ENCODE data around the gene PPP2R5E.

The PPP2R5E gene

DNA sequence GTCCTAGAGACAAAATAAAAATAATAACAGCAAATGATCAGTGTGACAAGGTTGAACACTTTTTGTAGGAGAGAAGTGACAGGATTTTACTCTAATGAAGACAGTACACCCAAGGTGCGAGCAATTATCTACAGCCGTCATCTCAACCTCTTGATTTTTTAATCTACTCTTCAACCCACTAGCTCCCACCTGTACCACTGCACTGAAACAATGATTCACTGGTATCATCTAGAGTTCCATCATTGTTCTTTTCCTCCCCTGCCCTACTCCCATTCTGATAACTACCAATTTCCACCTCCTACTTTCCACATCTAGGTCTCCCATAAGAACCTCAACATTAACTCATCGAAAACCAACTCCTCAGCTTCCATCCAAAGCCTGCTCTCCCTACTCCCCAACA lies 99.8 kb downstream of the PPP2R5E start:
- no peak for DNase-seq (ENCODE audit: low read depth, low spot score)
- Histone ChIP-seq H3K36me3 (ENCODE audit: insufficient read depth, low read length) (0 out of 2 replicates have a peak, but pooled peaks cover 4% of the 10 kb centered on the region), H3K4me3 (no peak overlapping the region), H3K9ac (ENCODE audit: insufficient read length) (no peak overlapping the region), H3K9me3 (ENCODE audit: low read depth, low read length) (no peaks in the 10 kb centered on the region), H3K27ac (no peak overlapping the region)
- TF ChIP-seq POLR2AphosphoS5 (IDR thresholded peaks at IDR 0.05; ENCODE audit: borderline replicate concordance, low read depth, low read length) = no peak
- TF ChIP-seq EZH2 (IDR thresholded peaks at IDR 0.05) = no peak
- no peak for TF ChIP-seq FOXP2 (optimal IDR thresholded peaks at IDR 0.05; ENCODE audit: control extremely low read depth, extremely low read length, insufficient read depth)

DNA sequence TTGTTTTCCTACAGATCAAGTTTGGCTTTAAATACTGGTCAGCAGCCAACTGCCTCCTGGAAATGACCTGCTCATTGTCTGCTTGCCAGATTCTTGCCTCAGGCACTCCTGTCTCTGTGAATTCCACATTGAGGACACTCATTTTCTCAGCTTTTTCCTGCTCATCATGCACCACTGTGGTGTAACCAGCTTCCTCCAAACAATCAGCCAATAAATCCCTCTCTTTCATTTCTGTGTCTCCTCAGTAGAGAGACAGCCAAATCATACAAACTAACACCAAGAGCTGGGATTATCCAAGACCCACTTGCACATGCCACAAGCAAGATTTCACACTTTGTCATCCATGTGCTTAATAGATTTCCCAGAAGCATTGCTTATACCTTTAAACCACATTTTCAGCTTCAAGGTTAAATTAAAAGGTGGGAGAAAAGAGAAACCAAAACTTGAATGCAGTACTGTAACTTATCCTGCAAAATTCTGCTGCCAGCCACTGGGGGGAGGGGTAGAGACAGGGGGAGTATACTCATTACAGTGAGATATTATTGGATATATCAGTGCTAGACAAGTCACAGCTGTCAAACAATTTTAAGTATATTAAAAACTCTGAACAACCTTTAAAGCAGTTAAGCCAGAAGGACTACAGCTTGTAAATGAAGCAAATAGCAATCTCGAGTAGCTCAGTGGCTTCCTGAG lies 105.0 kb downstream of the PPP2R5E start:
- TF ChIP-seq POLR2AphosphoS5 (IDR thresholded peaks at IDR 0.05; ENCODE audit: borderline replicate concordance, low read depth, low read length) (no peak), EZH2 (IDR thresholded peaks at IDR 0.05) (no peak)
- Histone ChIP-seq H3K9me3 (ENCODE audit: low read depth, low read length) (no peaks in the 10 kb centered on the region), H3K27ac (peak overlapping the region; percentile 48), H3K4me3 (peak overlapping the region; percentile 39; the same call in 1 of the 2 replicates), H3K9ac (ENCODE audit: insufficient read length) (no peak overlapping the region), H3K36me3 (ENCODE audit: insufficient read depth, low read length) (0 out of 2 replicates have a peak, but pooled peaks cover 4% of the 10 kb centered on the region)
- DNase-seq (ENCODE audit: low read depth, low spot score) = no peak

DNA sequence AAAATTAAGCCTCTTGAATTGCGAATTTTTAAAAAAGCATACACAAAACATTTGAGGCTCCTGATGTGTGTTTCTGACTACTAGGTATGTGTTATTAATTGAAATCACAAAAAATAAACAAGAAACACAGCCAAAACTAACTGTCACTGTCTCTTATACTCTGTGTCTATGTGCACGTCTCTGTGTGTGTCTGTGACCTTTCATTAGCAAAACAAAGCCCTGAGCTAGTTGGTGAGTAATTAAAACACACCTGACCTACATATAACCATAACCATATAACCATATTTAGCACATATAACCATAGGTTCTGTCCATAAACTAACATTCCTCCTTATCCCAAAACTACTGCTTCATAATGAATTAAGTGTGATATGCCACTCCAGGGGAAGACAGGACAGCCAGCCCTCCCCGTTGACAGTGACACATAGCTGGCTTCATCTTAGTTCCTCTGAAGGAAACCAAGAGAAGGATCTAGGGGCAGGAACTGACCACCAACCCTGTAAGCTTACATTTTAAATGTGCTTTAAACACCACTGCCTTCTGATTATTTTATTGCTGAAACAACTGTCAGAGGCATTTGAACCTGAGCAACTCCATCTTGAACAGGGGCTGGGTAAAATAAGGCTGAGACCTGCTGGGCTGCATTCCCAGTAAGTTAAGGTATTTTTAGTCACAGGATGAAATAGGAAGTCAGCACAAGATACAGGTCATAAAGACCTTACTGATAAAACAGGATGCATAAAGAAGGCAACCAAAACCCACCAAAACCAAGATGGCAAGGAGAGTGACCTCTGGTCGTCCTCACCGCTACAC lies 106.7 kb downstream of the PPP2R5E start:
- Histone ChIP-seq H3K9ac (ENCODE audit: insufficient read length) (no peak overlapping the region), H3K4me3 (no peak overlapping the region), H3K36me3 (ENCODE audit: insufficient read depth, low read length) (0 out of 2 replicates have a peak, but pooled peaks cover 4% of the 10 kb centered on the region), H3K27ac (no peak overlapping the region), H3K9me3 (ENCODE audit: low read depth, low read length) (no peaks in the 10 kb centered on the region)
- TF ChIP-seq FOXP2 (optimal IDR thresholded peaks at IDR 0.05; ENCODE audit: control extremely low read depth, extremely low read length, insufficient read depth) = no peak
- TF ChIP-seq POLR2AphosphoS5 (IDR thresholded peaks at IDR 0.05; ENCODE audit: borderline replicate concordance, low read depth, low read length) = no peak
- no peak for TF ChIP-seq EZH2 (IDR thresholded peaks at IDR 0.05)
- DNase-seq (ENCODE audit: low read depth, low spot score) = no peak

DNA sequence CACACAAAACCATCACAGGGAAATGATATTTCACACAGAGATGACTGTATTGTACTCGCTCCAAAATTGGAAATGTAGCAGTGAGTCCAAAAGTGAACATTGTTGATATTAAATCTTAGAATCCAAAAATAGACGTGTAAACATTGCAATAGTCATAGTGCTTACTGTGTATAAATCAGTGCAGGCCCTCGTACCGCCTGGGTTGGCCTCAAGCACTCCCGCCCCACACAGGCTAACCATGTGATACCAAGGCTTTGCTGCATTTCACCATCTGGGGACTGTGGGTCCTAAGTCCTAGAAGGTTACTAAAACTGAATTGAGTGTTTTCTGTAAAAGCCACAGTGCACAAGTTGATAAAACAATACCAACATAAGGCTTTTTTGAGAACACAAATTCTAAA lies 107.3 kb downstream of the PPP2R5E start:
- DNase-seq (ENCODE audit: low read depth, low spot score) = no peak
- no peak for TF ChIP-seq FOXP2 (optimal IDR thresholded peaks at IDR 0.05; ENCODE audit: control extremely low read depth, extremely low read length, insufficient read depth)
- no peak for TF ChIP-seq EZH2 (IDR thresholded peaks at IDR 0.05)
- TF ChIP-seq POLR2AphosphoS5 (IDR thresholded peaks at IDR 0.05; ENCODE audit: borderline replicate concordance, low read depth, low read length) = no peak
- Histone ChIP-seq H3K9ac (ENCODE audit: insufficient read length) (no peak overlapping the region), H3K36me3 (ENCODE audit: insufficient read depth, low read length) (no peaks in the 10 kb centered on the region), H3K27ac (no peak overlapping the region), H3K4me3 (no peak overlapping the region), H3K9me3 (ENCODE audit: low read depth, low read length) (no peaks in the 10 kb centered on the region)

DNA sequence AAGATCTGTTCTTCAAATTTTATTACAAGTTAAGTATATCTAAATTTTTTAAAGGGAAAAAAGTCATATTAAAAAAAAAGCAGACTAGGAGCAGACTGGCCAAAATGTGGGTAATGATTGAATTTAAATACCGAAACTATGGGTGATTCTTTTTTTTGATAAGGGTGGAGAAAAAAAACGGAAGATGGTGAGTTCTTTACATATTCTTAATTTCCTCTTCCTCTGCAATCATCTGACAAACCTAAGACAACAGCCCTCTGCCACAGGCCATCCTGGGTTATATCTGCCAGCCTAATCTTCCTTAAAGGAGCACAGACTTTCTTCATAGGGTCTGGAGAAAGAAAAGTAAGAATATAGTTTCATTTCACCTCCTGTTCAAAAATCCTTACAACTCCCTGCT lies 108.0 kb downstream of the PPP2R5E start:
- Histone ChIP-seq H3K4me3 (no peak overlapping the region), H3K9me3 (ENCODE audit: low read depth, low read length) (no peaks in the 10 kb centered on the region), H3K36me3 (ENCODE audit: insufficient read depth, low read length) (no peaks in the 10 kb centered on the region), H3K9ac (ENCODE audit: insufficient read length) (no peak overlapping the region), H3K27ac (no peak overlapping the region)
- no peak for DNase-seq (ENCODE audit: low read depth, low spot score)
- TF ChIP-seq EZH2 (IDR thresholded peaks at IDR 0.05) (no peak), POLR2AphosphoS5 (IDR thresholded peaks at IDR 0.05; ENCODE audit: borderline replicate concordance, low read depth, low read length) (no peak), FOXP2 (optimal IDR thresholded peaks at IDR 0.05; ENCODE audit: control extremely low read depth, extremely low read length, insufficient read depth) (no peak)

DNA sequence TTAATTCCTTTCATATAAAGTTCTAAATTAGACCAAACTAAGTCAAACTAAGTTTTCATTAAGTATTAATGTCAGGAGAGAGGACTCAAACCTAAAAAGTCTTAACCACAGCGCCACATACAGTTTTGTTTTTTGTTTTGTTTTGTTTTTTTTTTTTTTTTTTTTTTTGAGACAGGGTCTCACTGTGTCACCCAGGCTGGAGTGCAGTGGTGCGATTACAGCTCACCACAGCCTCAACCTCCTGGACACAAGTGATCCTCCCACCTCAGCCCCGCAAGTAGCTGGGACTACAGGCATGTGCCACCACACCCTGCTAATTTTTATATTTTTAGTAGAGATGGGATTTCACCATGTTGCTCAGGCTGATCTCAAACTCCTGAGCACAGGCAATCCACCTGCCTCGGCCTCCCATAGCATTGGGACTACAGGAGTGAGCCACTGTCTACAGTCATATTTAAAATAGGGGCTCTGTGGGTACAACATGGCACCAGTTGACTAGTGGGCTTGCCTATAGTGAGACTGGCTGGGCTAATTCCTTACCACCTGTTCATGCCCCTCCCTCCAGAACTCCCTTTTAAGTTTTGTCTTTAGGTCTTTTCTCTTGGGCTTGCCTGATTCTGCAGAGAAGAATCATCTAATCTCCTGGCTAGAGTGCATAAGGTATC lies 110.2 kb downstream of the PPP2R5E start:
- no peak for TF ChIP-seq POLR2AphosphoS5 (IDR thresholded peaks at IDR 0.05; ENCODE audit: borderline replicate concordance, low read depth, low read length)
- no peak for TF ChIP-seq FOXP2 (optimal IDR thresholded peaks at IDR 0.05; ENCODE audit: control extremely low read depth, extremely low read length, insufficient read depth)
- TF ChIP-seq EZH2 (IDR thresholded peaks at IDR 0.05) = no peak
- no peaks in the 10 kb centered on the region for H3K36me3 ChIP-seq (ENCODE audit: insufficient read depth, low read length)
- no peak overlapping the region for H3K4me3 ChIP-seq
- no peak for DNase-seq (ENCODE audit: low read depth, low spot score)
- H3K9ac ChIP-seq (ENCODE audit: insufficient read length) = no peak overlapping the region
- H3K27ac ChIP-seq = no peak overlapping the region
- no peaks in the 10 kb centered on the region for H3K9me3 ChIP-seq (ENCODE audit: low read depth, low read length)

DNA sequence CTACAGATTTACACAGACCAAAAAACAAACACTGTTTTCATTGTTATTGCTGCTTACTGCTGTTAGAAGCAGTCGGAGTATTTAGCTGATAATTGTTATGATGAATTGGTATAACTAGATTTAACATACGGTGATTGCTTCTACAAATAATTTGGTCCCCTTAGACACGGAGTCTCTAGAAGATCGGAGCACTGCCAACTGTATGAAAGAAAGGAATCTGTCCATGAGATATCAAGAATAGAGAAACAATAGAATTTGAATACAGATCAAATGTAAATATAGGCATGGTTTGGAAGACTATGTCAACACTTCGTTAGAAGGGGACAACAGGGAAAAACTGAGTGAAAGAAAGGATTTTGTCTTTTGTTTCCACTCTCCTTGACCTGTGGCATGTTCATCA lies 110.9 kb downstream of the PPP2R5E start:
- H3K9me3 ChIP-seq (ENCODE audit: low read depth, low read length) = no peaks in the 10 kb centered on the region
- H3K9ac ChIP-seq (ENCODE audit: insufficient read length) = no peak overlapping the region
- H3K4me3 ChIP-seq = no peak overlapping the region
- H3K36me3 ChIP-seq (ENCODE audit: insufficient read depth, low read length) = no peaks in the 10 kb centered on the region
- H3K27ac ChIP-seq = no peak overlapping the region
- TF ChIP-seq POLR2AphosphoS5 (IDR thresholded peaks at IDR 0.05; ENCODE audit: borderline replicate concordance, low read depth, low read length) = no peak
- no peak for TF ChIP-seq EZH2 (IDR thresholded peaks at IDR 0.05)
- TF ChIP-seq FOXP2 (optimal IDR thresholded peaks at IDR 0.05; ENCODE audit: control extremely low read depth, extremely low read length, insufficient read depth) = no peak
- DNase-seq (ENCODE audit: low read depth, low spot score) = no peak

DNA sequence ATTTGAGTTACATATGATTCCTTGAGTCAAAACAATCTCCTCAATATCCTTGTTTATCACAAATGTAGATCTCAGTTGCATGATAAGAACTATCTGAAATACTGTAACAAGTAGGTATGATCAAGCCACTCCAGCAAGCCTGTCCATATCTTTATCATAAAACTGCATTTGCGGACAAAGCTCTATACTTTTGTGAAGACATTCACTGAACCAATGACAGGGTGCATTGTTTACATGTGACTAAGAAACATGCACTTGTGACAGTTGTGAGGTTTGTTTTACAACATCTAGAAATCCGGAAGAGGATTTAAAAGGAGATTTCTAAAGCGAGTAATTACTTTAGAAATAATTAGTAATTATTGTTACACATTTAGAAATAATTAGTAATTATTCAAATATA lies 111.7 kb downstream of the PPP2R5E start:
- Histone ChIP-seq H3K36me3 (ENCODE audit: insufficient read depth, low read length) (no peaks in the 10 kb centered on the region), H3K9me3 (ENCODE audit: low read depth, low read length) (no peaks in the 10 kb centered on the region), H3K27ac (no peak overlapping the region), H3K9ac (ENCODE audit: insufficient read length) (no peak overlapping the region), H3K4me3 (no peak overlapping the region)
- no peak for DNase-seq (ENCODE audit: low read depth, low spot score)
- TF ChIP-seq POLR2AphosphoS5 (IDR thresholded peaks at IDR 0.05; ENCODE audit: borderline replicate concordance, low read depth, low read length) (no peak), EZH2 (IDR thresholded peaks at IDR 0.05) (no peak), FOXP2 (optimal IDR thresholded peaks at IDR 0.05; ENCODE audit: control extremely low read depth, extremely low read length, insufficient read depth) (no peak)
